ENCODE data around the gene PABPN1. TPM values are rescaled to one million over a fixed set of nuclear protein-coding genes. Genes with fewer than 3 reads are reported as not detected.

Gene PABPN1
- total RNA-seq, 1 donor from 2014 or later = 355 TPM

DNA sequence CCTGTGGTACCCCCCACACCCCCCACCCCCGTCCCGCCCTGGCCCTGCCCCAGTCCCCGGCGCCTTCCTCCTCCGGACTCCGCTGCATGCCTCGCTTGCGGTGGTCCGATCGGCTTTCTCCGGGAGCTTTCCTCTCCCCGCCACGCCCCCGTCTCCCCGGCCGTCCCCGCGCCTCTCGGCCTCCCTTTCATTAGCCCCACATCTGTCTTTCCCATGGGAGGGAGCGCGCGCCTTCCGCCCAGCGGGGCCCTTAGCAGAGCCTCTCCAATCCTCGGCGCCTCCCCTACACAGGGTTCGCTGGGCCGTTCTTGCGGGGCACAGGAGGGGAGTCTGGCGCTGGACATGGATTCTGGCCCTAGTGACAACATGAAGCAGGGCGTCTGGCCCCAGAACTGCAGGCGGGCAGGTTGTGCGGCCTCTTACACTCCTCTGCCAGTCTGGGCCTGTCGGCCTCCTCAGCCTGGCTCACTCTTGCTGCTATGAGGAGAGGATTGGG lies 45.2 kb downstream of the PABPN1 start:
- H3K27me3 Mint-ChIP-seq (ENCODE audit: unreplicated experiment) = peaks cover 19% of the 10 kb centered on the region
- H3K4me1 Mint-ChIP-seq (ENCODE audit: low read depth, unreplicated experiment) = peaks cover 15% of the 10 kb centered on the region
- no peaks in the 10 kb centered on the region for H3K36me3 Mint-ChIP-seq (ENCODE audit: unreplicated experiment)
- H3K27ac Mint-ChIP-seq (ENCODE audit: unreplicated experiment) = peak overlapping the region; percentile 88
- peaks cover 17% of the 10 kb centered on the region for H3K9me3 Mint-ChIP-seq (ENCODE audit: unreplicated experiment)
- TF ChIP-seq, protein P1, sequence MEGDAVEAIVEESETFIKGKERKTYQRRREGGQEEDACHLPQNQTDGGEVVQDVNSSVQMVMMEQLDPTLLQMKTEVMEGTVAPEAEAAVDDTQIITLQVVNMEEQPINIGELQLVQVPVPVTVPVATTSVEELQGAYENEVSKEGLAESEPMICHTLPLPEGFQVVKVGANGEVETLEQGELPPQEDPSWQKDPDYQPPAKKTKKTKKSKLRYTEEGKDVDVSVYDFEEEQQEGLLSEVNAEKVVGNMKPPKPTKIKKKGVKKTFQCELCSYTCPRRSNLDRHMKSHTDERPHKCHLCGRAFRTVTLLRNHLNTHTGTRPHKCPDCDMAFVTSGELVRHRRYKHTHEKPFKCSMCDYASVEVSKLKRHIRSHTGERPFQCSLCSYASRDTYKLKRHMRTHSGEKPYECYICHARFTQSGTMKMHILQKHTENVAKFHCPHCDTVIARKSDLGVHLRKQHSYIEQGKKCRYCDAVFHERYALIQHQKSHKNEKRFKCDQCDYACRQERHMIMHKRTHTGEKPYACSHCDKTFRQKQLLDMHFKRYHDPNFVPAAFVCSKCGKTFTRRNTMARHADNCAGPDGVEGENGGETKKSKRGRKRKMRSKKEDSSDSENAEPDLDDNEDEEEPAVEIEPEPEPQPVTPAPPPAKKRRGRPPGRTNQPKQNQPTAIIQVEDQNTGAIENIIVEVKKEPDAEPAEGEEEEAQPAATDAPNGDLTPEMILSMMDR (IDR thresholded peaks at IDR 0.05; ENCODE audit: partially characterized antibody, unreplicated experiment) = no peak
- peak; percentile 83 for DNase-seq
- peak overlapping the region; percentile 71 for H3K4me3 Mint-ChIP-seq (ENCODE audit: unreplicated experiment)

DNA sequence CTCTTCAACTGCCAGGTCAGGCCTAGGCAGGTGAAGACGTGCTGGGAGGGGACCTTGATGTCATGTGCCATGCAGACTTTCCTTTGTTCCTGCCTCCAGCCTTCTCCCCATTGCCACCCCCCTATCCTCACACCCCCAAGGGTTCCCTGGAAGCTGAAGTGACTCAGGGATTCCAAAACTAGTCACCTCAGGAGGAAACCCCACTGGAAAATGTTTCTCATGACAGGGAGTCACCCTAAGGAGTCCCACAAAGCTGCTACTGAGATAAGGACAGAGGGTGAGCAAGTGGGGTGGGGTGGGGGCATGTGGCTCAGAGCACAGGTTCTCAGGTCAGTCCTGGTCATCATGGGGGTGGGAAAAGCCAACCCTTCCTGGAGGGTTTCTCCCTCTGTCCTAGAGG lies 49.0 kb downstream of the PABPN1 start:
- H3K27ac Mint-ChIP-seq (ENCODE audit: unreplicated experiment) = no peak overlapping the region
- H3K4me1 Mint-ChIP-seq (ENCODE audit: low read depth, unreplicated experiment) = peaks cover 7% of the 10 kb centered on the region
- no peaks in the 10 kb centered on the region for H3K36me3 Mint-ChIP-seq (ENCODE audit: unreplicated experiment)
- TF ChIP-seq, protein P1 (IDR thresholded peaks at IDR 0.05; ENCODE audit: partially characterized antibody, unreplicated experiment) = no peak
- peaks cover 10% of the 10 kb centered on the region for H3K9me3 Mint-ChIP-seq (ENCODE audit: unreplicated experiment)
- DNase-seq = no peak
- H3K4me3 Mint-ChIP-seq (ENCODE audit: unreplicated experiment) = no peak overlapping the region
- peaks cover 12% of the 10 kb centered on the region for H3K27me3 Mint-ChIP-seq (ENCODE audit: unreplicated experiment)

DNA sequence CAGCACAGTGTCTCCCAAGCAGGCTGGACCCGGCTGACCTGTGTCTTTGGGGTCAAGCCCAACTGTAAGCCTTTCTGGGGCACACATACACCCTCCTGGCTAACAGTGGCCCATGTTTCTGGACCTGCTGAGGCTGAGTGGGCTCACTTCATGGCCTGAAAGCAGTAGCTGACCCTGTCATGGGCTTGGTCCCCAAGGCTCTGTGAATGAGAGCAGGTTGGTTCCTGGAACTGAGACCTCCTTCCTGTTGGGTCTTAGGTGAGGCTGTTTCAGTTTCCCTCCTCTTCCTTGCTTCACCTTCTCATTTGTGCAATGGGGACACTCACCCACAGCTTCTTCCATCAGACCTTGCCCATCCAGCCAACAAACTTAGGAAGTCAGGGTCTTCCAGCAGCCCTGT lies 50.6 kb downstream of the PABPN1 start:
- H3K27me3 Mint-ChIP-seq (ENCODE audit: unreplicated experiment) = peaks cover 9% of the 10 kb centered on the region
- no peak overlapping the region for H3K4me3 Mint-ChIP-seq (ENCODE audit: unreplicated experiment)
- H3K36me3 Mint-ChIP-seq (ENCODE audit: unreplicated experiment) = no peaks in the 10 kb centered on the region
- H3K9me3 Mint-ChIP-seq (ENCODE audit: unreplicated experiment) = peaks cover 9% of the 10 kb centered on the region
- TF ChIP-seq, protein P1 (IDR thresholded peaks at IDR 0.05; ENCODE audit: partially characterized antibody, unreplicated experiment) = no peak
- no peak overlapping the region for H3K27ac Mint-ChIP-seq (ENCODE audit: unreplicated experiment)
- no peak for DNase-seq
- H3K4me1 Mint-ChIP-seq (ENCODE audit: low read depth, unreplicated experiment) = peaks cover 8% of the 10 kb centered on the region

DNA sequence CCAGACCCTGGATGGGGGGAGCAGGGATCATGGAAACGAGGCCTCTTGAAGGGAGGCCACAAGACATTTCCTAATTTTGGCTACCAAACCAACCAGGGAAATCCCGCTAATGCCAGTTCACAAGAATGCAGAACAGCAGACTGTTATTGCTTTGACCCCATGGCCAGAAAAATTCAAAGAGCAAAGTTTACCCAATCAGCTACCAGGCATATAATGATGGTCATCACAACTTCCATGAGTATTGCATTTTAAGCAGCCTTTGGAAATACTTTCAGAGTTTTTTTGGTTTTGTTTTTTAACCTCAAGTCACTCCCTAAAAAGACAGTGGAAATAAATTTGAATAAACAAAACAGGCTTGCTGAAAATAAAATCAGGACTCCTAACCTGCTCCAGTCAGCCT lies 51.3 kb downstream of the PABPN1 start, which contains the start of gene IL25:
Gene IL25, plus strand, starts transcription at position 301 of the 400 bp plus-strand sequence.
- Mint-ChIP-seq H3K27me3 (ENCODE audit: unreplicated experiment) (peaks cover 7% of the 10 kb centered on the region), H3K9me3 (ENCODE audit: unreplicated experiment) (peaks cover 6% of the 10 kb centered on the region), H3K36me3 (ENCODE audit: unreplicated experiment) (no peaks in the 10 kb centered on the region), H3K27ac (ENCODE audit: unreplicated experiment) (no peak within 1 kb of the TSS), H3K4me3 (ENCODE audit: unreplicated experiment) (no peak within 1 kb of the TSS), H3K4me1 (ENCODE audit: low read depth, unreplicated experiment) (peaks cover 9% of the 10 kb centered on the region)
- no peak for DNase-seq
- TF ChIP-seq, protein P1 (IDR thresholded peaks at IDR 0.05; ENCODE audit: partially characterized antibody, unreplicated experiment) = no peak

DNA sequence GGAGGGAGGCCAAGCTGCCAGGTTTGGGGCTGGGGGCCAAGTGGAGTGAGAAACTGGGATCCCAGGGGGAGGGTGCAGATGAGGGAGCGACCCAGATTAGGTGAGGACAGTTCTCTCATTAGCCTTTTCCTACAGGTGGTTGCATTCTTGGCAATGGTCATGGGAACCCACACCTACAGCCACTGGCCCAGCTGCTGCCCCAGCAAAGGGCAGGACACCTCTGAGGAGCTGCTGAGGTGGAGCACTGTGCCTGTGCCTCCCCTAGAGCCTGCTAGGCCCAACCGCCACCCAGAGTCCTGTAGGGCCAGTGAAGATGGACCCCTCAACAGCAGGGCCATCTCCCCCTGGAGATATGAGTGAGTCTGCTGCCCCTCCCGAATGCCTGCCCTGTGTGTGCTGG lies 51.8 kb downstream of the PABPN1 start:
- H3K27me3 Mint-ChIP-seq (ENCODE audit: unreplicated experiment) = peaks cover 7% of the 10 kb centered on the region
- no peak overlapping the region for H3K4me3 Mint-ChIP-seq (ENCODE audit: unreplicated experiment)
- H3K9me3 Mint-ChIP-seq (ENCODE audit: unreplicated experiment) = peaks cover 8% of the 10 kb centered on the region
- H3K36me3 Mint-ChIP-seq (ENCODE audit: unreplicated experiment) = no peaks in the 10 kb centered on the region
- DNase-seq = no peak
- no peak overlapping the region for H3K27ac Mint-ChIP-seq (ENCODE audit: unreplicated experiment)
- TF ChIP-seq, protein P1 (IDR thresholded peaks at IDR 0.05; ENCODE audit: partially characterized antibody, unreplicated experiment) = no peak
- peaks cover 9% of the 10 kb centered on the region for H3K4me1 Mint-ChIP-seq (ENCODE audit: low read depth, unreplicated experiment)

Other genes with a start within 250 kb of the PABPN1 start
- 341 TPM for gene ACIN1, start 226.3 kb upstream of the PABPN1 start, total RNA-seq (ENCODE audit: unreplicated experiment)
- 40.3 TPM for gene C14orf119, start 226.0 kb upstream of the PABPN1 start, total RNA-seq (ENCODE audit: unreplicated experiment)
- not detected for gene CIROP, start 216.5 kb upstream of the PABPN1 start, total RNA-seq (ENCODE audit: unreplicated experiment)
- not detected for gene CEBPE, start 202.2 kb upstream of the PABPN1 start, total RNA-seq (ENCODE audit: unreplicated experiment)
- 7.9 TPM for gene SLC7A8, start 137.8 kb upstream of the PABPN1 start, total RNA-seq (ENCODE audit: unreplicated experiment)
- not detected for gene RNF212B, start 83.5 kb upstream of the PABPN1 start, total RNA-seq (ENCODE audit: unreplicated experiment)
- 12.2 TPM for gene HOMEZ, start 35.3 kb upstream of the PABPN1 start, total RNA-seq (ENCODE audit: unreplicated experiment)
- gene PPP1R3E, start 18.6 kb upstream of the PABPN1 start, total RNA-seq (ENCODE audit: unreplicated experiment) = 10.8 TPM
- gene BCL2L2, start 14.6 kb upstream of the PABPN1 start, total RNA-seq (ENCODE audit: unreplicated experiment) = 32.6 TPM
- gene SLC22A17, start 31.4 kb downstream of the PABPN1 start, total RNA-seq (ENCODE audit: unreplicated experiment) = 70.6 TPM
- gene EFS, start 43.7 kb downstream of the PABPN1 start, total RNA-seq (ENCODE audit: unreplicated experiment) = 90.4 TPM
- gene IL25, start 51.4 kb downstream of the PABPN1 start, total RNA-seq (ENCODE audit: unreplicated experiment) = not detected
- not detected for gene CMTM5, start 55.6 kb downstream of the PABPN1 start, total RNA-seq (ENCODE audit: unreplicated experiment)
- not detected for gene MYH6, start 86.8 kb downstream of the PABPN1 start, total RNA-seq (ENCODE audit: unreplicated experiment)
- not detected for gene MYH7, start 114.2 kb downstream of the PABPN1 start, total RNA-seq (ENCODE audit: unreplicated experiment)
- gene NGDN, start 148.2 kb downstream of the PABPN1 start, total RNA-seq (ENCODE audit: unreplicated experiment) = 46.5 TPM
- gene ZFHX2, start 230.3 kb downstream of the PABPN1 start, total RNA-seq (ENCODE audit: unreplicated experiment) = 39.1 TPM
- gene THTPA, start 234.8 kb downstream of the PABPN1 start, total RNA-seq (ENCODE audit: unreplicated experiment) = 19.3 TPM
- 105 TPM for gene AP1G2, start 246.3 kb downstream of the PABPN1 start, total RNA-seq (ENCODE audit: unreplicated experiment)

All from glutamatergic neuron (in vitro differentiated cells).